KG1 (cell line): ENCODE data around the gene FLOT2.
"Not testable (repeated sequence)": the region's sequence is repeated elsewhere in the genome, so short reads cannot be mapped to it uniquely, and the experiment has no call there.

Source experiments
- DNase-seq: peaks from one replicate; lab custom pipeline; 2025; lab: John Stamatoyannopoulos, UW

FLOT2 gene

GRCh38 chr17:28873839-28874238, 23.7 kb downstream of the FLOT2 start:
- DNase-seq, result no peak

DNA sequence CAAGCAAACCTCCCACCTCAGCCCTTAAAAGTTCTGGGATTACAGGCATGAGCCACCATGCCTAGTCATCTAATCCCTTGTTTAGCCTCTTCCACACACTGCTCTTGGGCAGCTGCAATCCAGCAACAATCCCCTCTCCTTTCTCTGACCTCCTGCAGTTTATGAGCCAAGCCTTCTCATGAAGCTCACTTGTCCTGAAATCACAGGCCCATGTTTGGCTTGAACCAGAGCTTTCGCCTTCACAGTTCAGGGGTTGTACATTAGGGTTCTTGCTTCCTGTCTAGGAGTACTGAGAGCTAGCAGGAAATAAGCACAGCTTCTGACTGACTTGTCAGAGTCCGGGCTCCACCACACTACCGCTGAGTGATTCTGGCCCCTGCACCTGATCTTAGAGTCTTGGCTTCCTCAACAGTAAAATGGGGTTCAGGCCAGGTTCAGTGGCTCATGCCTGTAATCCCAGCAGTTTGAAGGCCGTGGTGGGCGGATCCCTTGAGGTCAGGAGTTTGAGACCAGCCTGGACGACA, 26.4 kb downstream of the FLOT2 start:
- DNase-seq, result no peak

DNA sequence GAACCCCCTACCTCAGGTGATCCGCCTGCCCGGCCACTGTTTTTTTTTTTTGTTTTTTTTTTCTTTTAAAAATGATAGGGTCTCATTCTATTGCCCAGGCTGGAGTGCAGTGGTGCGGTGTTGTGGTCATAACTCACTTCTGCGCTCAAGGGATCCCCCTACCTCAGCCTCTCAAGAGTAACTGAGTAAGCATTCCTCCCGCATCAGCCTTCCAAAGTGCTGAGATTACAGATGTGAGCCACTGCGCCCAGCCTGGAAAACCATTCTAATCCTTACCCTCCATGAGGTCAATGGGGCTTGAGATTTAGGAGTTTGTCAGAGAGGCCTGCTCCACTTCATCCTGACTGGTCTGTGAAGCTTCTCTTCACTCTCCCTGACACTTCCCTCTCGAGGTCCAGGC, 30.3 kb downstream of the FLOT2 start:
- DNase-seq, result no peak

DNA sequence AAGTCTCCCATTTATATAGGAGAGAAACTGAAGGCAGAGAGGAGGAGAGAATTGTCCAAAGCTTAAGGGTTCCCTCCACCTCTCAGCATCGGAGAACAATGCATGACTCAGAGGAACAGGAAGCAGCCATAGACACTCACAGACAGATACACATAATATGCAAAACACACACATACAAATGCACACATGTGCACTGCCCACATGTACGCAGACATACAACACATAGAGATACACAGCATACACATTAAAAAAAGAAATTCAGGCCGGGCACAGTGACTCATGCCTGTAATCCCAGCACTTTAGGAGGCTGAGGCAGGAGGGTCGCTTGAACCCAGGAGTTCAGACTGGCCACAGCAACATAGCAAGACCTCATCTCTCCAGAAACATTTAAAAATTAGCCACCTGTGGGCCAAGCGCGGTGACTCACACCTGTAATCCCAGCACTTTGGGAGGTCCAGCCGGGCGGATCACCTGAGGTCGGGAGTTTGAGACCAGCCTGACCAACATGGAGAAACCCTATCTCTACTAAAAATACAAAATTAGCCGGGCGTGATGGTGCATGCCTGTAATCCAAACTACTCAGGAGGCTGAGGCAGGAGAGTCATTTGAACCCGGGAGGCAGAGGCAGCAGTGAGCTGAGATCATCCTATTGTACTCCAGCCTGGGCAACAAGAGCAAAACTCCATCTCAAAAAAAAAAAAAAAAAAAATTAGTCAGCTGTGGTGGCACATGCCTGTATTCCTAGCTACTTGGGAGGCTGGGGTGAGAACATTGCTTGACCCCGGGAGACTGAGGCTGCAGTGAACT, 31.4 kb downstream of the FLOT2 start:
- no peak for DNase-seq

DNA sequence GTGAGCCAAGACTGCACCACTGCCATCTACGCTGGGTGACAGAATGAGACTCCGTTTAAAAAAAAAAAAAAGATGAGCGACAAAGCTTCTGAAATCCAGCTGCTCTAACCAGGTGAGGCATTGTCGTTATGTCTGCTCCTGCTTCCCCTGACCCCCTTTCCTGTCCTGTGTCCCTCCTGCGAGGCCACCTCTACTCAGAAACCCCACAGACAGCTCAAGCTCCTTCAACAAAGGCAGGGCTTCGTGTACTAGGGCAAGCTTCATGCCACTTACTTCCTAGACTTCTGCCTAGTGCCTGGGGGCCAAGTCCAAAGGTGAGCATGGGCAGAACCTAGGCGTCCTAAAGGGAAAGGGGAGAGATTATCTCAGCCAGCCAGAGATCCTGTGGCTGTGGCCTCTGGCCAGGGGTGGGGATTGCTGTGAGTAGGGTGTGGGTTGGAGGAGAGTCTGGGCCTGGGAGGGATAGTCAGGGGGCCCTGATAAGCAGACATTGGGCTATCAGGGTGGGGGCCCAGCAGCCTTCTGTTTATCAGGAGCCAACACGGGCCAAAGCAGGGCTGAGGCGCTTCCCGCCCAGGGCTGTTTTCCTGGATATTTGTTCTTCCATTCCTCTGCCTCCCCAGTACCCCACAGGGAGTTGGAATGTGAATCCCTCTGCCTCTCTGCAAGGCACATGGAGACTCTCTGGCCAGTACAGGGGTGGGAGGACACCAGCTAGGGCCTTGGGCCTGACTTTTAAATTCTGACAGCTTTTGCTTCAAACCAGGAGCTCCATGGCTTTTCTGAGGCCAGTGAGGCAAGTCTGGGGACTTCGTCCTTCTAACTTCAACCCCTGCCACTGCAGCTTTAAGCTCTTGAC, 32.3 kb downstream of the FLOT2 start:
- DNase-seq, result no peak

GRCh38 chr17:28863953-28864352, 33.6 kb downstream of the FLOT2 start:
- DNase-seq, result no peak

DNA sequence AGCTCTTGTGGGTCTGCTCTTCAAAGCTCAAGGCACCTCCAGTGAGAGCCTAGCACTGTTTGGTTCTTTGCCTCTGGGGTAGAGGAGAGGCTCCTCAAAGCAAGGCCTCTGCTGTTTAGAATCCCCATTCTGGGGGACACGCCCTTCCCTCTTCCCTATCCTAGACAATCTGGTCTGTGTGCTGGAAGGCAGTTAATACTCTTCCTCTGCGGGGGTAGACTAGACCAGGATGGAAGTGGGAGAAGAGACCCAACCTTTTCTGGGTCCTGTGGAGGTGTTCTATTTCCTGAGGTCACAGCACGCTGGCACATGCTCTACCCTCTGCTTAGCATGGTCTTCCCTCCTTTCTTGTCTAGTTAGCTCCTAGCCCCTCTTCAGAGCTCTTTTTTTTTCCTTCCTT, 35.0 kb downstream of the FLOT2 start:
- no peak for DNase-seq

GRCh38 chr17:28861393-28862203, 35.9 kb downstream of the FLOT2 start:
- DNase-seq, result no peak

DNA sequence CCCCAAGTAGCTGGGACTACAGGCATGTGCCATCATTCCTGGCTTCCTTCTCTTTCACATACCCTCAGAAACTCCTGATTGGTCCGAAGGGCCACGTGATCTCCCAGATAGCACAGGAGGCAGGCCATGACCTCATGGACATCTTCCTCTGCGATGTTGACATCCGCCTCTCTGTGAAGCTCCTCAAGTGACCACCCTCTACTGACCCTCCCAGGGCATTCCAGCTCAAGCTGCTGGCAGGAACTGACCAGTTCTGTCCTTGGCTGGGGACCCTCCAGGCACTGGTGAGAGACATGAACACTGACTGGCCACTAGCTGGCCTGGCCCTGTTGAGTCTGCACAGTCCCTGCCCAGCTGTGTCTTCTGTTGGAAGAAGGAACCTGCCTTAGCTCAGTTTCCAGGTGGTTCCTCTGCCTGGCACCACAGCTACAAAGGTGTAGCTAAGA, 37.1 kb downstream of the FLOT2 start:
- no peak for DNase-seq

DNA sequence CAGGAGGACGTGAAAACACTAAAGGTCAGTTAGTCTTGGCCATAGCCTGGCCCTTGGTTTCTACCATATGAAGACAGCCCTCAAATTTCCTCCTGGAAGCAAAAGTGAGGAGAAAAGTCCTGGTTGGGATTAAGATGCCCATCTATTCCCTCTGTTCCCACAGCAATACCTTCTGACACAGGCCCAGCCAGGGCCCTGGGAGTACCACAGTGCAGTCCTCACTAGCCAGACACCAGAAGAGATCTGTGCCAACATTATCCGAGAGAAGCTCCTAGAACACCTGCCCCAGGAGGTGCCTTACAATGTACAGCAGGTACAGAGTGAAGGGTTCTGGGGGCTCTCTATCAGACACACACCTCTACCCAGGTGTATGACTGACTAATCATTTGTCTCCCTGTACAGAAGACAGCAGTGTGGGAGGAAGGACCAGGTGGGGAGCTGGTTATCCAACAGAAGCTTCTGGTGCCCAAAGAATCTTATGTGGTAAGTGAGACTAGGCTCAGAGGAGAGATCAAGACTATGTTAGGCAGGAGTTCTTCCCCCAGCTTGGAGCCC, 38.7 kb downstream of the FLOT2 start:
- DNase-seq, result no peak

GRCh38 chr17:28857905-28858800, 39.4 kb downstream of the FLOT2 start:
- DNase-seq, result no peak

- no peak for DNase-seq
These were observed 41.4 kb downstream of the FLOT2 start for GRCh38 chr17:28856028-28856574.

GRCh38 chr17:28855336-28855679, 42.2 kb downstream of the FLOT2 start:
- DNase-seq, result no peak

GRCh38 chr17:28854457-28855335, 42.8 kb downstream of the FLOT2 start, which contains the start of gene ERAL1:
TSS of gene ERAL1 (plus strand) at chr17:28855016. CDS start at chr17:28855035, 19 bp downstream.
- peak; percentile 71 for DNase-seq

GRCh38 chr17:28853295-28853694, 44.2 kb downstream of the FLOT2 start:
- DNase-seq, result no peak

GRCh38 chr17:28849281-28849680, 48.3 kb downstream of the FLOT2 start:
- no peak for DNase-seq

DNA sequence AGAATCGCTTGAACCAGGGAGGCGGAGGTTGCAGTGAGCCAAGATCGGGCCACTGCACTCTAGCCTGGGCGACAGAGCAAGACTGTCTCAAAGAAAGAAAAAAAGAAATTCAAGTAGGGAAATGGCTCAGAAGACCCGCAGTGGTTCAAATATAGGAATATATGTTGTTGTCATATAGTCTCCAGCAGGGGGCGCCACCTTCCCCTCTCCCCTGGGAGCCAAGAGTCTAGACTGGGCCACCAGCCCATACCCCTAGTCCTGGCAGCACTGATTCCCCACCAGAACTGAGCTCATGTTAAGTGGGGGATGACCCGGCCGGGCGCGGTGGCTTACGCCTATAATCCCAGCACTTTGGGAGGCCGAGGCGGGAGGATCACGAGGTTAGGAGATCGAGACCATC, 48.9 kb downstream of the FLOT2 start:
- not testable (repeated sequence) for DNase-seq

DNA sequence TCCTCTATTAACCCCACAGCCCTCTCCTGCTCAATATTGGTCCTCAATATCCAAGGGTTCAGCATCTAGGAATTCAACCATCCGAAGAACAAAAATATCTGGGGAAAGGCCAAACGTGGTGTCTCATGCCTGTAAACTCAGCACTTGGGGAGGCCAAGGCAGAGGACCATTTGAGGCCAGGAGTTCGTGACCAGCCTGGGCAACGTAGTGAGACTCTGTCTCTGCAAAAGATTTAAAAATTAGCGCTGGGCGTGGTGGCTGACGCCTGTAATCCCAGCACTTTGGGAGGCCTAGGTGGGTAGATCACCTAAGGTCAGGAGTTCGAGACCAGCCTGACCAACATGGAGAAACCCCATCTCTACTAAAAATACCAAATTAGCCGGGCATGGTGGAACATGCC, 50.8 kb downstream of the FLOT2 start:
- not testable (repeated sequence) for DNase-seq

DNA sequence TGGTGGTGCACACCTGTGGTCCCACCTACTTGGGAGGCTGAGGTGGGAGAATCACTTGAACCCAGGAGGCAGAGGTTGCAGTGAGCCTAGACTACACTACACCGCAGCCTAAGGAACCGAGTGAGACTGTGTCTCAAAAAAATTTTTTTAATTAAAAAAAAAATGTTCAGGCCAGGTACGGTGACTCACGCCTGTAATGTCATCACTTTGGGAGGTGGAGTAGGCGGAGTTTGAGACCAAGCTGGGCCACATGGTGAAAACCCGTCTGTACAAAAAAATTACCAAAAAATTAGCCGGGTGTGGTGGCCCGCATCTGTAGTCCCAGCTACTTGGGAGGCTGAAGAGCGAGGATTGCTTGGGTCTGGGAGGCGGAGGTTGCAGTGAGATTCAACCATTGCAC, 51.3 kb downstream of the FLOT2 start:
- DNase-seq, result no peak

DNA sequence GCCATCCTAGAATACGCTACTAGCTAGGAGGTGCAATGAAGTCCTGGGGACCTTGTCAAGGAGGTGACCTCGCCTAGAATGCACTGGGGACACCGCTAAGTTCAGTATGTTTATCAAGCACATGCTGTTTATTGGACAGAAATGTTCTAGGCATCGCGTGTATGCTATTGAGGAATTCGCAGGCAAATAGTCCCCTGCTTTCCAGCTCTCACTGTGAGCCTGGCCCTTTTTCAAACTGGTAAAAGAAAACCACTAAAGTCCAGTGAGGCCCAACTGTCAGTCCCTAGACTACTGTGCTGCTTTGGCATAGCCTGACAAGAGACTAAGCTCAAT, 53.8 kb downstream of the FLOT2 start:
- DNase-seq, result no peak
